Panc1 (cell line): ENCODE results near the gene CAPN2. TPM values are rescaled to one million over a fixed set of nuclear protein-coding genes. Genes with fewer than 3 reads are reported as not detected.

ENCODE experiments used
- ATAC-seq: fragments of 200-7000 bp; cut with Tn5 transposase; 2 replicates; pipeline ENCODE4 v1.9.1; 2020; ENCODE audit warnings: mild to moderate bottlenecking, moderate library complexity
- Bru-seq: library from RNA; stranded (reverse); fragments of 400-500 nt; gene quantifications from one replicate; lab custom pipeline; 2021; lab: Mats Ljungman, UMichigan
- BruChase-seq, 2 experiments: library from RNA; stranded (reverse); fragments of 400-500 nt; gene quantifications; one replicate each; lab custom pipeline; 2021; lab: Mats Ljungman, UMichigan
- BruUV-seq: library from RNA; stranded (reverse); fragments of 400-500 nt; replicated peaks from 2 replicates; lab custom pipeline; 2021; lab: Mats Ljungman, UMichigan
- CTCF ChIA-PET: fragments of 300-600 bp; sonication (Branson Sonifier 250); formaldehyde crosslinking; loops from one replicate; lab custom pipeline; 2022; ENCODE audit warnings: antibody characterized with exemption; lab: Charles Lee
- POLR2A ChIA-PET: fragments of 300-600 bp; sonication (Branson Sonifier 250); formaldehyde crosslinking; loops from one replicate; lab custom pipeline; 2022; ENCODE audit warnings: antibody characterized with exemption; lab: Charles Lee
- DNase-seq: peaks from one replicate; pipeline ENCODE4 v3.0.0-alpha.2; 2010; ENCODE audit warnings: low read depth, low spot score
- H3K27ac ChIP-seq: 2 replicates; pipeline ENCODE4 v1.5.1; 2011; ENCODE audit warnings: mild to moderate bottlenecking, low read length, inconsistent platforms
- H3K27me3 ChIP-seq: fragments of 200-500 bp; sonication (Bioruptor generic); 2 replicates; pipeline ENCODE4 v1.6.0; 2014; ENCODE audit warnings: low read length, inconsistent platforms; ENCODE audit not compliant: control insufficient read depth, insufficient read depth
- H3K36me3 ChIP-seq: fragments of 200-500 bp; sonication (Bioruptor generic); 2 replicates; pipeline ENCODE4 v1.5.1; 2014; ENCODE audit warnings: inconsistent platforms, mild to moderate bottlenecking, low read length, moderate library complexity; ENCODE audit not compliant: control insufficient read depth, insufficient read depth
- H3K4me1 ChIP-seq: 2 replicates; pipeline ENCODE4 v1.5.1; 2011; ENCODE audit warnings: inconsistent platforms, mild to moderate bottlenecking, low read length, moderate library complexity; ENCODE audit not compliant: control insufficient read depth, insufficient read depth
- H3K4me3 ChIP-seq, 2 experiments: 2 replicates each; pipeline ENCODE4 v1.5.1; 2011 to 2012; ENCODE audit warnings: low read depth in 2 of 2, low read length in 2 of 2, mild to moderate bottlenecking in 2 of 2, inconsistent platforms in 1 of 2, moderate library complexity in 1 of 2
- H3K9me3 ChIP-seq: fragments of 200-500 bp; sonication (Bioruptor generic); 2 replicates; pipeline ENCODE4 v1.5.1; 2014; ENCODE audit warnings: low read depth, mild to moderate bottlenecking, inconsistent platforms, low read length, moderate library complexity; ENCODE audit not compliant: control insufficient read depth, insufficient read depth
- CTCF ChIP-seq: fragments of 450-650 bp; IDR thresholded peaks from 2 replicates; pipeline ENCODE4 v1.5.1; 2017; ENCODE audit warnings: mild to moderate bottlenecking
- POLR2AphosphoS5 ChIP-seq: IDR thresholded peaks from 2 replicates; pipeline ENCODE4 v1.6.1; 2012; ENCODE audit warnings: mild to moderate bottlenecking, low read depth, low read length, moderate library complexity
- REST ChIP-seq, 2 experiments: IDR thresholded peaks; 2 replicates each; pipeline ENCODE4 v1.6.1; 2011 to 2012; ENCODE audit warnings: low read depth in 2 of 2, control low read depth in 1 of 2, low read length in 1 of 2, mild to moderate bottlenecking in 1 of 2, moderate library complexity in 1 of 2; ENCODE audit not compliant: insufficient read depth in 1 of 2
- SIN3A ChIP-seq: IDR thresholded peaks from 2 replicates; pipeline ENCODE4 v1.6.1; 2012; ENCODE audit warnings: low read depth, mild to moderate bottlenecking, low read length, moderate library complexity, borderline replicate concordance; ENCODE audit not compliant: insufficient read depth
- TCF7L2 ChIP-seq: IDR thresholded peaks from 2 replicates; pipeline ENCODE4 v1.6.1; 2011; ENCODE audit warnings: mild to moderate bottlenecking, low read depth, low read length, inconsistent platforms
- in situ Hi-C: cut with HindIII; loops from 2 replicates; pipeline ENCODE4 v1.10.0; 2016; ENCODE audit warnings: low sequenced_read_pairs, low pct_unique_long_range_greater_than_20kb
- intact Hi-C: fragments of 100-400 bp; cut with micrococcal nuclease; formaldehyde crosslinking; loops from one replicate; pipeline ENCODE4 v1.10.0; 2022; ENCODE audit not compliant: unreplicated experiment
- long read RNA-seq: library from polyadenylated mRNA; unstranded; transcript quantifications from one replicate; pipeline ENCODE4 v2.0.0, GENCODE V29; 2021; ENCODE audit not compliant: unreplicated experiment
- polyA plus RNA-seq: library from polyadenylated mRNA; unstranded; fragments of >200 nt; gene quantifications from one replicate; pipeline ENCODE4 v1.2.1, GENCODE V29; 2012; ENCODE audit warnings: missing spikeins; ENCODE audit not compliant: insufficient read length
- total RNA-seq: library from RNA; stranded (reverse); gene quantifications from one replicate; pipeline ENCODE4 v1.2.1, GENCODE V29; 2021; ENCODE audit not compliant: unreplicated experiment

The CAPN2 gene
- total RNA-seq (171 TPM), Bru-seq, nascent RNA (percentile 87 among the genes with signal in this experiment), BruChase-seq, experiment 1, labeled RNA remaining after a 2-hour chase (percentile 85 among the genes with signal in this experiment), BruChase-seq, experiment 2, labeled RNA remaining after a 6-hour chase (percentile 87 among the genes with signal in this experiment)
- 189 TPM for polyA plus RNA-seq
- long read RNA-seq, partial matches to known transcripts: 11 of 49 reads
- long read RNA-seq, other reads (novel, unspliced or antisense): 35 of 49 reads

DNA sequence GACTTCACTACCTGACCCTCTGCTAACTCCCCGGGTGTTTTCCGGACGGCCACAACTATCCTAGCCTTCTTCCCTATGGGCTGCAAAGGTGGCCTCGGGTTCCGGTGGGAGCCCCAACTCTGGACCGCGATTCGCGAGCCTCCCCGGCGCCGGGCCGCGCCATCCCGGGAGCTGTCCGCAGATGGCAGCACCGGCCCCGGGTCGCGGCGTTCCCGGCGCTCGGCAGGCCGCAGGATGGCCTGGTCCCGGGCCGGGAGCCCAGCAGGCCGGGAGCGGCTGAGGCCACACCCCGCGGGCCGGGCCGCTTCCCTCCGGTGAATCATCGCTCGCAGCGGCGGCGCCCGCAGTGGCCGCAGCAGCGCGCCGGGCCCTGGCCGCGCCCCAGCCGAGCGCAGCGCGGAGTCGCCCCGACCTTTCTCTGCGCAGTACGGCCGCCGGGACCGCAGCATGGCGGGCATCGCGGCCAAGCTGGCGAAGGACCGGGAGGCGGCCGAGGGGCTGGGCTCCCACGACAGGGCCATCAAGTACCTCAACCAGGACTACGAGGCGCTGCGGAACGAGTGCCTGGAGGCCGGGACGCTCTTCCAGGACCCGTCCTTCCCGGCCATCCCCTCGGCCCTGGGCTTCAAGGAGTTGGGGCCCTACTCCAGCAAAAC is at the start of gene CAPN2:
TSS of gene CAPN2 (plus strand) at position 346 of the 656 bp plus-strand sequence. CDS start at position 448, 102 bp downstream.
- intact Hi-C loops: loop anchor here (5.0 kb wide), 1 partner anchor 35 kb away; no protein-coding TSS in a partner anchor
- CTCF ChIA-PET: interaction anchor here (0.6 to 1.0 kb wide), 2 partner anchors 37 to 338 kb away, joined by 4 to 5 read pairs; no protein-coding TSS in a partner anchor

More for the DNA sequence above, at the start of gene CAPN2:
- no TSS peak for BruUV-seq
- DNase-seq: no peak
- H3K4me1 ChIP-seq: peaks cover 66% of the 10 kb centered on the region
- peaks cover 2% of the 10 kb centered on the region; the same call in 1 of the 2 replicates for H3K36me3 ChIP-seq
- H3K27ac ChIP-seq: peak within 1 kb of the TSS; percentile 96
- H3K9me3 ChIP-seq: no peaks in the 10 kb centered on the region
- peak within 1 kb of the TSS; percentile 74 to 93 for H3K4me3 ChIP-seq
- peak; percentile 85 for TF ChIP-seq CTCF
- TF ChIP-seq SIN3A: peak; percentile 53; the same call in 1 of the 2 replicates
- TF ChIP-seq POLR2AphosphoS5: no peak
- TF ChIP-seq TCF7L2: 0 out of 2 replicates have a peak, but pooled peaks have one; percentile 23
- no peak for TF ChIP-seq REST (IDR thresholded peaks at IDR 0.05; ENCODE audit: insufficient read depth in 1 of 2, low read depth in 2 of 2, low read length in 1 of 2)
- ATAC-seq: peak; percentile 81
- in situ Hi-C loops: no loop called here
- POLR2A ChIA-PET: no interaction called here
- no peaks in the 10 kb centered on the region for H3K27me3 ChIP-seq
